ENCODE results near the gene ZMYND8. TPM values are rescaled to one million over a fixed set of nuclear protein-coding genes. Genes with fewer than 3 reads are reported as not detected.
"Not testable (repeated sequence)": the region's sequence is repeated elsewhere in the genome, so short reads cannot be mapped to it uniquely, and the experiment has no call there.

The ZMYND8 gene
- total RNA-seq, 1 donor from 2014 or later = 27.4 TPM

- ATAC-seq = no peak
Measured at GRCh38 chr20:47370850-47371782, 14.6 kb upstream of the ZMYND8 start.

- ATAC-seq = no peak
Measured at GRCh38 chr20:47370214-47370613, 13.7 kb upstream of the ZMYND8 start.

- no peak for ATAC-seq
Measured at GRCh38 chr20:47368301-47368700, 11.8 kb upstream of the ZMYND8 start.

- ATAC-seq = not testable (repeated sequence)
Measured at GRCh38 chr20:47366301-47366700, 9.8 kb upstream of the ZMYND8 start.

- no peak for ATAC-seq
Measured at GRCh38 chr20:47365023-47365764, 8.7 kb upstream of the ZMYND8 start.

GRCh38 chr20:47362361-47363219, 6.1 kb upstream of the ZMYND8 start:
- ATAC-seq = no peak

GRCh38 chr20:47361057-47361915, 4.8 kb upstream of the ZMYND8 start:
- no peak for ATAC-seq

GRCh38 chr20:47360297-47361056, 4.0 kb upstream of the ZMYND8 start:
- peak; percentile 79 for ATAC-seq

- no peak for ATAC-seq
Measured at GRCh38 chr20:47359530-47360296, 3.2 kb upstream of the ZMYND8 start.

GRCh38 chr20:47358672-47359529, 2.4 kb upstream of the ZMYND8 start:
- peak; percentile 57 for ATAC-seq

- ATAC-seq = no peak
Measured at GRCh38 chr20:47358039-47358671, 1.7 kb upstream of the ZMYND8 start.

GRCh38 chr20:47357296-47358038, 968 bp upstream of the ZMYND8 start:
- peak; percentile 46 for ATAC-seq

GRCh38 chr20:47356220-47356525, 326 bp downstream of the ZMYND8 start:
- no peak for ATAC-seq

- no peak for ATAC-seq
Measured at GRCh38 chr20:47355489-47356219, 845 bp downstream of the ZMYND8 start.

GRCh38 chr20:47354714-47355488, 1.6 kb downstream of the ZMYND8 start:
- ATAC-seq = no peak

- no peak for ATAC-seq
Measured at GRCh38 chr20:47354464-47354713, 2.1 kb downstream of the ZMYND8 start.
